ENCODE data around the gene ZNF506.
"Not testable (repeated sequence)": the region's sequence is repeated elsewhere in the genome, so short reads cannot be mapped to it uniquely, and the experiment has no call there.

Gene ZNF506

DNA sequence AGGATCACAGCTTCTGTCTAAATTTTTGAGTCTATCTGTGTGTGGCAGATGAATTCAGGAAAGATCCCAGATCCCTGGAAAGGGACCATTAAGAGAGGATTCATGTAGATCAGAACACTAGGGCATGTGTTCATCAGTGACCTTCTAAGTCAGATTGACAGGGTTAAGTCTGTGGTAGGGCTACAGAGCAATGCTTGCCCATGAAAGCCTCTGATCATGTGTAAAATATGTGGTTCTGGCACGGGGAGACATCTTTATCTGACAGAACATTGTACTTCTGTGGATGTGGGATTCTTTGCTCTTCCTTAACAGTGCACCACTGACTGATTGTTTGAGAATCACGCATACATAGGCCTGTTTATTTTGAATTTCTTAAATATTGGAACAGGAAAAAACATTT lies 42.9 kb downstream of the ZNF506 start:
- no peak for ATAC-seq
- no peak for DNase-seq

DNA sequence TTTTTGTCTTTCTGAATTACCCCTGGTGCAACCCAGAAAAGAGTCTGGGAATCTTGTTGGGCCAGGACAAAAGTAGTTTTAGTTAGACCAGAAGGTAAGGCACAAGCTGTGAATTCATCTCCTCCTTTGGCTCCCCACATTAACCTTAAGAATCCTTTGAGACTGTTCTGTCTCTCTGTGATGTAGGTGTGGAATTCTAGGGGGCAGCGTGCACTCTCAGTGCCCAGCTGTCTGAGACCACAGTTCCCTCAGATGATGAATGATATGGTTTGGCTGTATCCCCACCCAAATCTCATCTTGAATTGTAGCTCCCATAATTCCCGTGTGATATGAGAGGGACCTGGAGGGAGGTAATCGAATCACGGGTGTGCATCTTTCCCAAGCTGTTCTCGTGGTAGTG lies 43.9 kb downstream of the ZNF506 start:
- ATAC-seq, result no peak

DNA sequence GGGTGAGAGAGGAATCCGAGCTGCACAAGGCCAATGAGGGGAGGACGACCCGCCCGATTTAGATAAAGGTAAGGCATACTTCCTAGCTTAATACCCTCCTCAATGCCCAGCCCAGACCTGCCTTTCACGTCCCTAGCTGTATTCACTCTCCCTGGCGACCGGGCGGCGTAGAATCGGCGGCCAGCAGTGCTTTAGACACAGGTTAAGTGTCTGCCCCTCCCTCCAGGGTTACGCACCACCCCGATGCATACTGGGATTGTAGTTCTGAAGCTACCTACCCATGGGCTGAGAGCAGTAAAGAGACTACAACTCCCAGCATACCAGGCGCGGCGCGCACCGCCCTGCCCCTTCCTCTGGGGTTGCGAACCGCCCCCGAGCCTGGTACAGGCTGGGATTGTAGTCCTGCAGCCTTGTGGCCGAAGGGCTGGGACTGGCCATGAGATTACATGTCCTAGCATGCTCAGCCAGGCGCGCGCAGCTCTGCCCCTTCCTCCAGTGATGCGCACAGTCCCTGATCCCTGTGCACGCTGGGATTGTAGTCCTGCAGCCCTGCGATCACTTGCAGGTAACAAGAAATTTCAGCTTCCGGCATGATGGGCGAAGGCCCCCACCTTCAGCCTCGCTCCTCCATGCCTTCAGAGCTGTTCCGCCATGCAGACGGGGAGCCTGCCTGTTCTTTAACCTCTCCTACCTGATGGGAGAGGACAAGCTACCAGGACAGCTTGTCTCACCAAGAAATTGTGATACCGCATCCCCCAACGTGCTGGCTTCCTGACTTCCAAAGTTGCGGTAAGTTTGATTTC lies 45.1 kb downstream of the ZNF506 start:
- DNase-seq (peak; percentile 91), ATAC-seq (peak; percentile 100)

More for the DNA sequence above, 43.9 kb downstream of the ZNF506 start:
- no peak for DNase-seq

DNA sequence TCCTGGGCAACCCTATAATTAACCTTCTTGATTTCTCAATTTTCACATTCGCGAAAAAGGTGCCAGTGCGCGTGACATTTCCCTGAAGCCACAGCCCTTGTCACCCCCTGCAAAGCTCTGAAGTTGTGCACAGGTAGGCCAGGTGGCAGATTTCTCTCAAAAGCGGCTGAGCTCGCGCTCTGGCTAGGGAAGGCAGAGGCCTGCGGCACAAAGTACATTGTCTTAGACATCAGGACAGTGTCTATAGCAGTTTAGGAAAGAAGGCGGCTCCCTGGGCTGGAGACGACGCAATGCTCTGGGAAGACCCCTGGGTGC lies 45.7 kb downstream of the ZNF506 start:
- ATAC-seq (peak; percentile 19), DNase-seq (no peak)

DNA sequence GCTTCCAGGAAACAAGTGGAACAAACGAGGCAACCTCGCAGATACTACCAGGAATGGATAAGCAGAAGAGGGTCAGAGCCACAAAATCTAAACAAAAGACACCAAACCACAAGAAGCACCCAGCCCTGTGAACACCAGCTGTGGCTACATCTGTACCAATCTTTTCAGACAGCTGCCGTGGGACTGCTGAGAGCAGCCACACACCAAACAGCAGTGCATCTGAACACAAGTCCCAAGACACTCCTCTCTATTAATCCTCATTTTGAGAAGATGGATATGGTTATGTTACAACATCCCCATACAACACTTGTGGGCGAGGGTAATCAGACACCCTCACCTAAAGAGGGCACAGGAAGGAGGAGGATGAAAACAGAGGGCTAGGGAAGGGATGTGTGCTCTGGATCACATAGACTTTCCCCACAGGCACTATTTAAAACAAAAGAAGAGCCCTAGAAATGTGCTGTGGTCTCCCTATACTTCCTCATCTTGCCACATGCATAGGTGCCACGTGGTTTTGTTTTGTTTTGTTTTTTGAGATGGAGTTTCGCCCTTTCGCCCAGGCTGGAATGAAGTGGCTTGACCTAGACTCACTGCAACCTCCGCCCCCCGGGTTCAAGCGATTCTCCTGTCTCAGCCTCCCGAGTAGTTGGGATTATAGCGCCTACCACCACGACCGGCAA lies 47.1 kb downstream of the ZNF506 start:
- ATAC-seq (no peak), DNase-seq (no peak)

DNA sequence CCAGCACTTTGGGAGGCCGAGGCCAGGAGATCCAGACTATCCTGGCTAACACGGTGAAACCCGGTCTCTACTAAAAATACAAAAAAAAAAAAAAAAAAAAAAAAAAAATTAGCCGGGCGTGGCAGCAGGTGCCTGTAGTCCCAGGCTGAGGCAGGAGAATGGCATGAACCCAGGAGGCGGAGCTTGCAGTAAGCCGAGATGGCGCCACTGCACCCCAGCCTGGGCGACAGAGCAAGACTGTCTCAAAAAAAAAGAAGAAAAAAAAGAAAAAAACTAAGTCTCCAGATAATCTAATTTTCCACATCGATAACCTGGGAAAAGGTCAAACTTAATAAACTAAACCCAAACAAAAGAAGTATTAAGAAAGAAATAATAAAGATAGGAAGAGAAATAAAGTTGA lies 49.6 kb downstream of the ZNF506 start:
- not testable (repeated sequence) for ATAC-seq, DNase-seq

DNA sequence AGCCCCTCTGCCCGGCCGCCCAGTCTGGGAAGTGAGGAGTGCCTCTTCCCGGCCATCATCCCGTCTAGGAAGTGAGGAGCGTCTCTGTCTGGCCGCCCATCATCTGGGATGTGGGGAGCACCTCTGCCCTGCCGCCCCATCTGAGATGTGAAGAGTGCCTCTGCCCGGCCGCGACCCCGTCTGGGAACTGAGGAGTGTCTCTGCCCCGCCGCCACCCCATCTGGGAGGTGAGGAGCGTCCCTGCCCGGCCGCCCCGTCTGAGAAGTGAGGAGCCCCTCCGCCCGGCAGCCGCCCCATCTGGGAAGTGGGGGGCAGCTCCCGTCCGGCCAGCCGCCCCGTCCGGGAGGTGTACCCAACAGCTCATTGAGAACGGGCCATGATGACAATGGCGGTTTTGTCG lies 51.6 kb downstream of the ZNF506 start:
- ATAC-seq, DNase-seq: not testable (repeated sequence)

DNA sequence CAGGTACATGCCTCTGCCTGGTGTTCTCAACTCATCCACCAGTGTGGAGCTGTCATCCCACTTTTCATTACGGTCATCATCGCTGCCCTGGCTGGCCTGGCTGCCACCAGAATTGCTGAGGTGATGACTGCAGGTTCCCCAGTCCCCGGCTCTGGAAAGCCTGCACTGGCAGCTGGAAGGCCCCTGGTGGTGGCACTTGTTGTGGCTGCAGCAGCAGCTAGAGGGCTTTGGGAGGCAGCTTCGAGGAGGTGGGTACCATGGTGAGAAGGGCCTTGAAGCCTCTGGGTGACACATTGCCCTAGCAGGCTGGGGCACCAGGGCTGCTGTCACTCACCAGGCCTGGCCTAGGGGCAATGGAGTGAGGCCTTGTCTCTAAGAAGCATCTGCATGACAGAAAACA lies 63.4 kb downstream of the ZNF506 start:
- no peak for DNase-seq
- no peak for ATAC-seq

DNA sequence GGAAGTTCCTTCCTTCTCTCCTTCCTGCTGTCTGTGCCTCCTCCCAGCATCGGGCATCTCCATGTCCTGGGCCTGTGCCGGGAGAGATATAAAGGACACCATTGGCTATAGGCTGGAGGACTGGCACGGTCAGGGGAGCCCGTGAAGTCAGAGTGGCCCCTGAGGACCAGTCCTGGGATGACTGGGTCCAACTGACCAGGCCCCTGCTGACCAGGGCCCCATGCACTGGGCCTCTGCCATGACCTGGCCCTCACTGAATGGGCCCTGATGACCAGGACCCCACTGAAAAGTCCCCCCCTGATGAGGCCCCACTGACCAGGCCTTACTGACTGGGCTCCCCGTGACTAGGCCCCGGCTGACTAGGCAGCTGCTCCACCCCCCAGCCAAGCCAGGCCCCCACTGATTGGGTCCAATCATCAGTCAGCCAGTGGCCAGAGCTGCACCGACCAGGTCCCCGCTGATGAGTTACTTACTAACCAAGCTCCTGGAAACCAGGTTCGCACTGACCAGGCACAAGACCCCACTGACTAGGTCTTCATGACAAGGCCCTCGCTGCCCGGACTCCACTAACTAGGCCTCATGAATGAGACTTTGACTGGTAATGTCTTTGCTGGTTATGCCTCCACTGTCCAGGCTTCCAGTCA lies 68.7 kb downstream of the ZNF506 start:
- no peak for ATAC-seq
- no peak for DNase-seq

DNA sequence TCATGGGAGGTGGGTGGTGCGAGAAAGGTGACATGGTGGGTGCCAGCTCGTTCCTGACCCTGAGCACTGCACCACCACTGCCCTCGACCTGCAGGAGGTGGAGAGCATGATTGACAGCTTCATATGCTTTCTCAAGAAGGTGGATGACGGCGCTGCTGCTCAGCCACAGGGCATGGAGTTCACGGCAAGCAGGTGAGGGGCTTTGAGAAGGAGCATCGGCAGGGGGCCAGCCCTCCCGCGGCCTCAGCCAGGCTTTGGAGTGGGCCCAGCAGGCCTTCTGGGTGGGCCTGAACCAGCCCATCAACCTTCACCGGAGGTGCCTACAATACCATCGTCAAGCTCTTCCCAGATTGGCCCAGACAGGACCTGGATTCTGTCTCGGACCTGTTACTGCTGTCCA lies 69.7 kb downstream of the ZNF506 start:
- ATAC-seq (no peak), DNase-seq (no peak)

DNA sequence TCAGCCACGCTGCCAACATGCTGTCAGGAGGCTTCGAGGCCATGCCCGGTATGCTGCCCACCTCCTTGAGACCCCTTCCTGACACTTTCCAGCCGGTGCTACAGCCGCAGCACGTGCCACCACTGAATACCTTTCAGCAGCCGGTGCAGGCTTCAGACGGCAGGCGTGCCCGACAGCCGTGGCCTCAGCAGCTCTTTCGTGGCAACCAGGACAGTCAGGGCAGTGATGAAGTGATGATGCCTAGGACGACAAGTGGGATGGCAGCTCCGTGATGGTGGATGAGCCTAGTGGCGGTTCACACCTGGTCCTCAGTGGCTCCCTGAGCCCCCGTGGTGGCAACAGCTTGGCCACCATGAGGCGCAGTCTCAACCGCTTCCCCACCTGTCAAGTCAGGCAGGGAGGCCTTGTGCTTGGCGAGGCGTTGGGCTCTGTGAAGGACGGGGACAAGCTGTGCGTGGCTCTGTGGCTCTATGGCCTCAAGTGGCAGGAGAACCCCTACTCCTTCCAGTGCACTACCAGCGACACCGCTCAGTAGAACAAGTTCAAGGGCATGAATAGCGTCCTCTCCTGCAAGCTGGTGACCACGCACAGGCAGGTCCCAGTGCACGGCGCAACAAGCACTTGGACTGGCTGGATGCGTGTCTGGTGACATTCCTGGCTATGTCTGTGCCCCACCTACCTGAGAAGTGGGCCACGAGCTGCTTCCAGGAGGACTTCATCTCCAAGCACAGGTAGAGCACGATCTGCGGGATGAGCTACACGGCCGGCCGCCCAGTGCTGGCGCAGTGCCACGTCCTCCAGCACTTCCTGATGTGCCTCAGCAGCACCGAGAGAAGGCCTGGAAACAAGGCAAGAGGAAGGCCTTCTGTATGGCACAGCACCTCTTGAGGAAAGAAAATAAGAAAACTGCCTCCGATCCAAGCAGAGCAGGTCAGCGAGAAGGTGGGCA lies 70.4 kb downstream of the ZNF506 start:
- ATAC-seq (no peak), DNase-seq (no peak)

DNA sequence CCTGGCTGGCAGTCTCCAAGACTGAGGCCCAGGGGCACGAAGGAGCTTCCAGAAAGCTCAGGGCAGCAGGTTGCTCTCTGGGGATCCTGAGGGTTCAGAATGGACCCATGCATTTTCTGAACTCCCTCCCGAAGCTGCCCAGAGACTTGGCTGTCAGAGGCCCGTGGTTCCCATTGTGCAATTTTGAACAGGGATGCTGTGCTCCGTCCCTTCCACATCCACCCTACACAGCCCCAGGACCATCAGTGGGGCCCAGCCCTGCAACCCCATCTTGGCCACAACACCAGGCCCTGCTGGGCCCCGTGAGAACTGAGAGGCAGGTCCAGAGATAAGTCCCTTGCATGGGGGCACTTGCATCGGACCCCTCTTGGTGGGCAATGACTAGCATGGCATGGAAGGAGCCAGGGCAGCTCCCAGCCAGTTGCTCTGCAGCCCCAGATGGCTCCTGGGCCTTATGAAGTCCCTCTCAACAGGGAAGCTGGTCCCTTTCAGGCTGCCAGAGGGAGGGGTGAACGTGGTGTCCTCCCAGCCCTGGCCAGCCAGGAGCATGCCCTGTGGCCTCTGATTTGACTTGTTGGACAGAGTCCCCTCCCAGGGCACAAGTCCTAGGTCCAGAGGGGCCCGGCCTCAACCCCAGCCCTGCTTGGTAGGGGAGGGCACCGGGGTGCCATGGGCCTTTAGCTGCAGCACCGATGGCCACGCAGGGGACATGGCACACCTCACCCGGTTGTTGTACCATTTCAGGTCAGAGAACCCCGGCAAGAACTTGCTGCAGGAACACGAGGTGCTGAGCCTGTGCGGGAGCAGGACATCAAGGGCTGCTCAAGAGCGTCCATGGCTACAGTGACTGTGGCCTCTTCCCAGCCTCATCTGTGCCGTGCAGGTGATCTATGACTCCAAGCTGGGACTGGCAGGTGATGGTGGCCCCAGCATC lies 71.4 kb downstream of the ZNF506 start:
- no peak for ATAC-seq
- DNase-seq, result no peak

DNA sequence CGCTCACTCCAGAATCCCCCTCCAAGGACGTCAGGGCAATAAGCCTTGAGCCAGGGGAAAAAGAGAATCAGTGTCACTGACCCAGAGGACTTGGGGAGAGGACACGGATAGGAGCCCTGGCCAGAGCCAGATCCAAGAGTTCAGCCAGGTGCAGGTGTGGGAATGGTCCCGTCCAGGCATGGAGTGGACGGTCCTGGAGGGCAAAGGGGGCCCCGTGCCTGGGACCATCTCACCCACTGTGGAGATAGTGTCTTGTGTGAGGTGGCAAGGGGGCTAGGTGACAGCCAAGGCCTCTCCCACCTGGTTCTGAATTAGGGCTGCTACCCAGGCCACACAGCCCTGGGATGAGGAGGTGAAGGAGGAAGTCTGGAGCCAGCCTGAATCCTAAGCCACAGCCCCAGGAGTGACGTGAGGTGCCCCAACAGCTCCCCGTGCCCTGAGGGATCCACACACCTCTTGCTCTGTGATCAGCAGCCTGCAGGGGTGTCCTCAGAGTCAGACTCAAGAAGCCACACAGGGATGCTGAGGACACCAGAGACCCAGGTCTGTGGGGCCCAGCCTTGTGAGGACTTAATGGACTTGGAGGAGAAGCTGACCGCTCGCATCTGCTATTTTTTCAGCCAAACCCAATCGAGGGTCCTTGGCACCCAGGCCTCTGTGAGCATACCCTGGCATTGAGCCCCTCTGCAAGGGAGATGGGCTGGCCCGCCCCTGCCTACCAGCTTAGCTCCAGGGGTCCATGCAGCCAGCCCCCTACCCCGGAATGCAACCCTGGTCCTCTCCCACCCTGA lies 72.2 kb downstream of the ZNF506 start:
- DNase-seq (no peak), ATAC-seq (no peak)

DNA sequence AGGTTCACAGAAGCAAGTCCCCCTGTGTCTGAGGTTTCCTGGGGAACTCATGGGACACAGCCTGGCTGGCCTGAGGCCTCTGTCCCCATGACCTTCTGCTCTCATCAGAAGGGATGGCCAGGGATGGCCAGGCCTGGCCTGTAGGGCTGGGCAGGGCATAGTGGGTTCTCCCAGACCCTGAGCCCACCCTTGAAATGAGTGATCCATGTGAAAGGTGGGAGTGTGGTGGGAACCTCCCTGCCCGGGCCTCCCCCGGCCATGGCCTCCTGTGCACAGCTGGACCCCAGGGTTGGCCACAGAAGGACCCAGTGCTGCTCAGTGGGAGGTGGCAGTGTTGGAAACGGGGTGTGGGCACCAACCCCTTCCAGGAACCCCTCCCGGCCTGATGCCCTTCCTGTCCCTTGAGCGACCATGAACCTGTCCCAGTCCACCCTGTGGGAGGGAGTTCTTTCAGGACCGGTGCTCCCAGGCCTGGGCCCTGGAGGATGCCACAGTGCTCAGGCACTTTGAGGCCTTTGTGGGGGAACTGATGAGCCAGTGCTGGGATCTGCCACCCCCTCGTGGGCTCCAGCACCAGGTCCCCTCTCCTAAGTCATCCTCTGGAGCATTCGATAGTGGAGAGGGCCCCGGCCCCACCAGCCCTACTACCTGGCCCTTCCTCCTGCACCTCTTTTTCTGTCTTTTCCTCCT lies 73.2 kb downstream of the ZNF506 start:
- DNase-seq (no peak), ATAC-seq (no peak)

DNA sequence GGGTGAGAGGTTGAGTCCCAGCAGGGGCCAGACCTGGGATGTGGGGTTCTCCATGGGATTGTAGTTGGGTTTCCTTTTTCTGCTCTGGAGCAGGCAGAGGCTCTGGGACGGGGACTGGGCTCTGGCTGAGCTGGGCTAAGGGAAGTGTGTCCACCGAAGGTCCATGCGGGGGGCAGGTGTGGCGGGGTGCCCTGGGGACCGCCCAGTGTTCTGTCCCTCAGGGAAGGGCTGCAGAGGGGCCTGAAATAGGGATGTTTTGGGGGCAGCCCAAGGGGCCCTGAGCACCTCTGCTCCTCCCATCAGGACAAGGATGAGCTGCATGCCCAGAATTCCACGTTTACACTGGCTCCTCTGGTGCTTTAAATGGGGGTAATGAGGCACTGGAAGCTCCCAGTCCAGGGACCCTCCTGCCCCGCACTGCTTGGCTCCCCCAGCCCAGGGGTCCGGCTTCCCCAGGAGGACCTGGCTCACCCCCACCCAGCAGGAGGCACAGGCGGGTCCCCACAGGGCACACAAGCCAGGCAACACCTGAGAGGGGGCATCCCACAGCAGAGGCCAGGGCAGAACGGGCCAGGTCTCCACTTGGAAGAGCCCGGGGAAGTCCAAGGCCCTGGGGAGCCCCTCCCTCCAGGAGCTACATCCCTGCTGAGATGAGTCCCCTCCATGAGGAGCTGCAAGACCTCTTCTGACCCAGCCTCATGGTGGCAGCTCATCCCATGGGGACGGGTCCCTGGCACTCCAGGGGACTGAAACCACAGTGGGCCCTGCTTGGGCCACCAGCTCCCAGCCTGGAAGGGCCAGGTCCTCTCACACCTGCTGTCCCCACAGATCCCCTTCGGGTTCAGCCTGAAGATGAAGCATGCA lies 74.0 kb downstream of the ZNF506 start:
- ATAC-seq (no peak), DNase-seq (no peak)

DNA sequence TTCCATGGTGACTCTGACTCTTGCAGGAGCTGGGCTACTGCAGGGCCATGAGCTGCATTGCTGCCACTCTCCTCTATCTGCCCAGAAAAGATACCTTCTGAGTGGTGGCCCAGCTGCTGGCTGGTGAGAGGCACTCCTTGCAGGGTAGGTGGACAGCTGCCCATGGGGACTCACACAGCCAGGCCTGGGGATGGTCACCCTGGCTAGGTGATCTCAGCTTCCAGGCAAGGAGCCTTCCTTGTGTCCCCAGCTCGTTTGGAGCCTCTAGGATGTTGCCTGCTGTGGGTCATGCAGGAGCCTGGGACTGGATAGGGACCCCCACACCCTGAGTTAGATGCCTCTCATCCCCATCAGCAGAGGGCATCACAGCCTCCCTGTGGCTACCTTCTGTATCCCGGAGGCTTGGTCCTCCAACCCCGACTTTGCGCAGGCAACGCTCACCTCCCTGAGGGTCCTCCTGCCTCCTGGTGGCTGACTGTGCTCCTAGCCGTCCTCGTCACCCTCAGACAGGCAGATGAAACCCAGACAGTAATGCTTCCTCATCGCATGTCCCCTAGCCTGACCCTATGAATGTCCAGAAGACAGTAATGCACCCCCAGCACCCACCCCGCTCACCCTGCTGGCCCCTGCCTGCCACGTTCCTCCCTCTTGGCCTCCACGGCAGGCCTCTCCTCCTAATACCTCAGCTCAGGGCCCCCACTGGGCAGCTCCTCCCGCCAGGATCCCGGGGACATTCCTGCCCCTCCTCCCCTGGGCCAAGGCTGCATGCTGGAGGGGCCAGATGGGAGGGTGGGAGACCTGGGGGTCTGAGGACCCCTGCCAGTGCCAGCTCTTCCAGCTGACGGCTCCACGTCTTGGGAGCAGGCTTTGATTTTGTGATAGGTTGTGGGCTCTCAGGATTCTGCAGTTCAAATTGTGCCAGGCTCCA lies 75.0 kb downstream of the ZNF506 start:
- ATAC-seq, result no peak
- DNase-seq, result no peak

DNA sequence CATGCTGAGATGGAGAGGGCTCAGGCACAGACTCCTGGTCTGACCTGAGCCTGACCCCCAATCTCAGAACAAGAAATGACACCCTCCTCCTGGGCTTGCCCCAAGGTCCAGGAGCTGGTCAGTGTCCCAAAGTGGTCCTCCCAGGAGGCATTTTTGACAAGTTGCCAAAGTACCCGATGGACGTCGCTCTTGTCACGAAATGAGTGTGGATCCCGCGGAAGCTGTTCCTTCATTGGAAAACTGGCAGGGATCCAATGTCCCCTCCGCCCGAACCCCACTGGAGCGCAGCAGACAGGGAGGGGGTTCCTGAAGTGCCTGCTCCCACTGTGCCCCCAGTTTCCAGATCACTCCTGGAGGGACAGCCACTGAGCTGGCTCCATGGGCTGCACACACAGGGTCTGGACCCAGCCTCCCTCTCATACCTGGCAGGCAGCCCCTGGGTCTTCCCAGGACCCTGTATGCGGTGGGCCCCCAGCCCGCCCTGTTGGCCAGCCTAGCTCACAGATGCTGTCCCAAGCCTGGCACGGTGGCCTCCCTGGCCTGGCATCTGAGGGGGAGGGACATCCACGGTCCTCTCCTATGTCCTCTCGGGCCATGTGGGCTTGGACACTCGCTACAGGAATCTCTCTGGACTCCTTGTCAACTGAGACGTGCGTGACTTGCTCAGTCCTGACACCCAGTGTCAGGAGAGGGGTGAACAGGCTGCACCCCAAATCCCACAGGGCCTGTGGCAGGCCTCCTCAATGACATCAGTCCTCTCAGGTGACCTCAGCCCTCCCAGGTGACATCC lies 75.9 kb downstream of the ZNF506 start:
- ATAC-seq (no peak), DNase-seq (no peak)

Data from stimulated activated naive CD8-positive, alpha-beta T cell treated with anti-CD3 and anti-CD28 coated beads, Interleukin-15, Interleukin-2, amounts not matched to agents 100 U/mL and 50 U/mL, for 24 hours (primary cell).